NK-92 treated with Interleukin-12 subunit alpha and Interleukin-12 subunit beta, amount 100 ng/mL, for 24 hours (cell line): Measurements from ENCODE around the gene TOMM20.

Source experiments
- DNase-seq: peaks from one replicate; lab custom pipeline; 2025; lab: John Stamatoyannopoulos, UW

The TOMM20 gene

DNA sequence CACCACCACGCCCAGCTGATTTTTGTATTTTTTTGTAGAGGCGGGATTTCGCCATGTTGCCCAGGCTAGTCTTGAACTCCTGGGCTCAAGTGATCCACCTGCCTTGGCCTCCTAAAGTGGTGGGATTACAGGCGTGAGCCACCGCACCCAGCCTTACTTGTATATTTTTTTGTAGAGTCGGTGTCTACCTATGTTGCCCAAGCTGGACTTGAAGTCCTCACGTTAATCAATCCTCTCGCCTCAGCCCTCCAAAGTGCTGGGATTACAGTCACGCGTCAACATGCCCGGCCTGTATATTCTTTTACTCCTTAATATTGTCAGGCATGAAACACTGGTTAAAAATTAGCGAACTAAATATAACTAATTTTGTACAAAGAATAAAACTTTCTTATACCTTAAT is 5.5 kb upstream of the TOMM20 start:
- no peak for DNase-seq

DNA sequence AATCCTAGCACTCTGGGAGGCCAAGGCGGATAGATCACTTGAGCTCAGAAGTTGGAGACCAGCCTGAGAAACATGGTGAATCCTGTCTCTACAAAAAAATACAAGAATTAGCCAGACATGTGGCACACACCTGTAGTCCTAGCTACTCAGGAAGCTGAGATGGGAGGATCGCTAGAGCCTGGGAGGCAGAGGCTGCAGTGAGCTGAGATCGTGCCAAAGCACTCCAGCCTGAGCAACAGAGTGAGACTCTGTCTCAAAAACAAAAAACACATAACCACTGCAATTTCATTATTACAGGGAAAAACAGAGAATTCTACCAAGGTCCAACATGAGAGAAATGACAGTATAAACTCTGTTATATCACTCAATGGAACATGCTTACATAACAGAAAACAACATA is 4.4 kb upstream of the TOMM20 start:
- no peak for DNase-seq

DNA sequence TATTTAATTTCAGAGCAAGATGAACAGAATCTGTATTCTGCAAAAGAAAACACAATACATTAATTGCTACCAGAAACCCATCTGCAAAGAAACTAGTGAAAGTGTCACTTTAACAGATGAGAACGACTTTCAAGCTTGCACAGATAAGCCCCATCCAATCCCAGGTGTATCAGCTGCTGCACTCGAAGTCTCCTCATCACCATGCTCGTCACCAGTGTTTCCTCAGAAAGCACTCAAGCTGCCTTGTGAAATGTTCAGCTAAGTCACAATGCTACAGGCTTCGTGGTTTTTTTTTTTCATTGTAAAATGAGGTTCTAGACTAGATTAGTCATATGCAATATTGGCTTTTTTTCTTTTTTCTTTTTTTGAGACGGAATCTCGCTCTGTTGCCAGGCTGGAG is 3.3 kb upstream of the TOMM20 start:
- DNase-seq, result no peak

DNA sequence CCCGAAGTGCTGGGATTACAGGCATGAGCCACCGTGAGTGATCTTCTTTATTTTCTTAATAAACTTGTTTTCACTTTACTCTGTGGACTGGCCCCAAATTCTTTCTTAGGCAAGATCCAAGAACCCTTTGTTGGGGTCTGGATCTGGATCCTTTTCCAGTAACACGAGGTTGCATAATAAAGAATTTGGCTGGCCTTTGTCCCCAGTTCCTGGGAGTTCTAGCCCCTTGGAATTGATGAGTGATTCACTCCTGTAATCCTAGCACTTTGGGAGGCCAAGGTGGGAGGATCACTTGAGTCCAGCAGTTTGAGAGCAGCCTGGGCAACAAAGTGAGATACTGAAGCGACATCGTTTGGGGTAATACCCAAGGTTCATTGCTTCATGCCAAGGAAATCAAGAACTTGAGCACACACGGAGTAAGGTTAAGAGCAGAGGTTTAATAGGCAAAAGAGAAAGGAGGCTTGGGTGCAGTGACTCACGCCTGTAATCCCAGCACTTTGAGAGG is 2.2 kb upstream of the TOMM20 start:
- DNase-seq, result no peak

- DNase-seq, result no peak
These were observed 1.3 kb upstream of the TOMM20 start for GRCh38 chr1:235129774-235130570.

DNA sequence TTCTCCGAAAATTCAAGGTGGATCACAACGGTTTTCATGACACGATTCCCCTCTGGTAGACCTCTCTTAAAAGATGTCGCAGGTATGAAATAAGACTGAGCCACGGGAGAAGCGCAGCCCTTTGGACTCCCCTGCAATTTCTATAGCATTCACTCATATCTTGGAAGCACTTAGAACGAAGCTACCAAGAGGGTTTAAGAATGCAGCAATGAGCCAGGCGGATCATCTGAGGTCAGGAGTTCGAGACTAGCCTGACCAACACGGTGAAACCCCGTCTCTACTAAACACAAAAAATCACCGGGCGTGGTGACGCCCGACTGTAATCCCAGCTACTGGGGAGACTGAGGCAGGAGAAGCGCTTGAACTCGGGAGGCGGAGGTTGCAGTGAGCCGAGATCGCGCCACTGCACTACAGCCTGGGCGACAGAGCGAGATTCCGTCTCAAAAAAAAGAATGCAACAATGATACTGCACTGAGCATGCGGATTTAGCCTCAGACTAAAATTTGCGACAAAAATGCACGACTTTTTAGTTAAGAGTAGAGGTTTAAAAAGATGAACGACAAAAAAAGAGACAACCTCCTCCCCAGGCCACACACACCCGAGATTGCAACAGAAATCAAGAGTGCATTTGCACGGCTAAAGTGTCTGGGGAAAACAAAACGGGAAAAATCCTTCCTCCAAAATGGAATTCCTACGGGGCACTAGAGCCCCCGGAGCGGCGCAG is 743 bp downstream of the TOMM20 start:
- DNase-seq, result no peak

- DNase-seq, result no peak
These were observed 1.4 kb downstream of the TOMM20 start for GRCh38 chr1:235127203-235127602.

DNA sequence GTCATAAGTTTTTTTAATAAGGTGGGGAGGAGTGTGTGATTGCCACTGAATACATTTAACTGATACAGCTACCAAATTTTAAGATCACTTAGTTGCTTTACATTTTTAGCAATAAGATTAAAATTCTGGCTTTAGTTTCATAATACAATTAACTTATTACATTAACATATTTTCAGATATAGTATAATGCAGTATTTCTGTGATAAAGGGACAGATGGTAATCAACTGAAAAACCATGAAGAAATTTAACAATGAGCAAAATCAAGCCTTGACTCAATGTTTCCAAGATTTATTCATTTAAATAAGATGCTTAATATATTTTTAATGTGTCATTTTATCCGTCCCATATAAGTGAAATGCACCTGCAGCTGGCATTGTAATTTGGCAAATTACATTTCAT is 4.0 kb downstream of the TOMM20 start:
- no peak for DNase-seq

GRCh38 chr1:235124111-235124510 is 4.5 kb downstream of the TOMM20 start:
- no peak for DNase-seq

- no peak for DNase-seq
These were observed 6.3 kb downstream of the TOMM20 start for GRCh38 chr1:235122348-235122747.

DNA sequence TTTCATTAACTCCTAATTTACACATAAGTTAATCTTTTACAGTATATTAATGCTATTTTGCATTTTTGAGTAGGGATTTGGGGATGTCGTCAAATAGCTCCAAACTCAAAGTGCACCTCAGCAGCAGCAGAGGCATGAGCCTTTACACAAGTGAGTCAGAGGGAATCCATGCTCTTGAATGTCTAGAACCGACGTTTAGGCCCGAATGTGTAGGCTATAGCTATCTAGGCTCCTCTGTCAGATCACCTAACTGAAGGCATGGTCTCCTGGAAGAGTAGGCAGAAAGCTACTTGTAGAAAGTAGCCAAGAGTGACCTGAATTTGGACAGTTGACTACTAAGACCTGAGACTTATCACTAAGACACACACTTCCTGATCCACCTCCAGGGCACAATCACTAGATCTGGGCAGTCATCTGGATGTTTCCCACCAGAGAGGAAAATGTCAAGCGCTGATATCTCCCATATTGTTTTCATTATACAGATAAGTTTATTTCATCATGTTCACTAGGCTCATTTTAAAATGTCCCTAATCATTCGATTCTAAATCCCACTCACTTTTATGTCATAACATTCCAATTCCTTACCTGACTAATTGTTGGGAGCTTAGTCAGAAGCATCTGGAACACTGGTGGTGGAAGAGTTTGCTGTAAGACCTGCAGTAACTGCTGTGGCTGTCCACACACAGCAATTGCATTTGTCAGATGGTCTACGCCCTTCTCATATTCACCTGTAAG is 15.3 kb downstream of the TOMM20 start:
- DNase-seq, result no peak

- DNase-seq, result no peak
These were observed 16.1 kb downstream of the TOMM20 start for GRCh38 chr1:235112297-235113182.

- no peak for DNase-seq
These were observed 17.5 kb downstream of the TOMM20 start for GRCh38 chr1:235111107-235111506.

GRCh38 chr1:235108876-235109275 is 19.8 kb downstream of the TOMM20 start:
- DNase-seq, result no peak

DNA sequence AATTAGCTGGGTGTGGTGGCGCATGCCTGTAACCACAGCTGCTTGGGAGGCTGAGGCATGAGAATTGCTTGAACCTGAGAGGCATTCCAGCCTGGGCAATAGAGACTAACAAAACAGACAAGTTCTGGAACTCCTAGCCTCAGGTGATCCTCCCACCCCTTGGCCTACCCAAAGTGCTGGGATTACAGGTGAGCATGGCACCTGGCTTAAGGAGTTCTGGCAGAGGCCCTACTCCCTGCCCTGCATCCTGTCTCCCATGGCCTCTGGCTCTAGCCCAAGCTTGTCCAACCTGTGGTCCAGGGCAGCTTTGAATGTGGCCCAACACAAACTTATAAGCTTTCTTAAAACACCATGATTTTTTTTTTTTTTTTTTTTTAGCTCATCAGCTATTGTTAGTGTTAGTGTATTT is 20.4 kb downstream of the TOMM20 start:
- DNase-seq, result no peak

GRCh38 chr1:235107368-235108184 is 21.1 kb downstream of the TOMM20 start:
- no peak for DNase-seq

DNA sequence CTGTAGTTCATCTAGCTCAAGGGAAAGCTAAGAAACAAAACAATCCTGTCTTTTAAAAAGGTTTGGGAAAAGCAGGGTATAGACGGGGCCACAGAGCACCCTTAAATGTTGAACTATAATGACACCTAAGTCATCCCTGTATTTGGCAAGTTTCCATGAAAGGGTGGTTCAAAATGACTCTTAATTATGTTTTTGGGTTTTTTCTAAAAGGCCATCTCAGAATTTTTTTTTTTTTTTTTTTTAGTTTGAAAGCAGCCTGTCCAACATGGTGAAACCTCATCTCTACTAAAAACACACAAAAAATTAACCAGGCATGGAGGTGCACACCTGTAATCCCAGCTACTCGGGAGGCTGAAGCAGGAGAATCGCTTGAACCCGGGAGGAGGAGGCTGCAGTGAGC is 22.2 kb downstream of the TOMM20 start:
- DNase-seq, result no peak

DNA sequence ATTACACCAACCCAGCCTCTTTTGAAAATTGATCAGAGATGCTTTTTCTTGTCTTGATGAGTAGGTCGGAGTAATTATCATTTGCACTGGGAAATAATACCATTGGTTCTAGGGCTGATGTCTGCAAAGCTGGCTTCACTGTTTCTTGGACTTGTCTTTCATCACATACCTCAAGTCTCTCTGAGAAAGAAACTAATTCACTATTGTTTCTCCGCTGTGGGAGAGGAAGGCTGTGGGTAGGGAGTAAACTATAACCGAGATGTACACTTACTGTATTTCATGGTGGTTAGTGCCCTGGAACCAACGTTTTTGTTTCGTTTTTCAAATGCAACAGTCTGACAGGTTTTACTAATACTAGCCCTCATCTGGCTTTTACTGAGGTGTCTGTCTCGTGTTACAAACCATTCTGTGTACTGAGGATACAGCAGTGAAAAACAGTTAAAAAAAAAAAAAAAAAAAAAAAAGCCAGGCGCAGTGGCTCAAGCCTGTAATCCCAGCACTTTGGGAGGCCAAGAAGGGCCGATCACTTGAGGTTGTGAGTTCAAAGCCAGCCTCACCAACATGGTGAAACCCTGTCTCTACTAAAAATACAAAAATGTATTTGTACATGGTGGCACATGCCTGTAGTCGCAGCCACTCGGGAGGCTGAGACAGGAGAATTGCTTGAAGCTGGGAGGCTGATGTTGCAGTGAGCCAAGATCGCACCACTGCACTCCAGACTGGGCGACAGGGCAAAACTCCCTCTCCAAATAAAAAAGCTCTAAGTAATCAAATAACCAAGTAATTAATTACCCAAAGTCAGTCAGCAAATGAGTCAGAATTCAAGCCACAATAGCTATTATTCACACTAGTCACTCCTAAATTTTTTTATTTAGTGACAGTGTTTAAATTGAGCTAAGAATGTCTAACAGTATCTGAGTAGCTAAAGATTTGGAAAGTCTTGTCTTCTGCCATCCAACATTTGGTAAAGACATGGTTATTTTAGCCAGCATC is 23.3 kb downstream of the TOMM20 start:
- DNase-seq, result no peak

DNA sequence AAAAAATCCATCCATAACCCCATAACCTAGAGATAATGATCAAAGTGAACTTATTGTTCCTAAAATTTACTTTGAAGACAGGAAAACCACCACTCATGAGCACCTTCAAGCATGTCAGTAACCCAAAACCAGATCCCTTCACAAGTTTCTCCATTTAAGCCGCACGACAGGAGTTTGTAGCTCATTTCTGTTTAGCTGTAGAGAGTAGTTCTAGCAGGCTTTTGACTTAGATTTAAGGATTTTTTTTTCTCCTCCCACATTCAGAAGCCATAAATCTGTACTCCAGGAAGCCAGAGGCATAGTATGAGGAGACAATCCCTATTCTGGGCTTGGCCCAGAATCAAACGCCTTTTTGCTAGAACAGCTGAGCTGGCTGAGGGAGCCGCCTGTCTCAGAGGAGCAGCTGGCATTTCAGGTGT is 25.6 kb downstream of the TOMM20 start:
- no peak for DNase-seq

GRCh38 chr1:235102259-235102582 is 26.4 kb downstream of the TOMM20 start:
- DNase-seq, result no peak
